ENCODE measurements around the gene METTL14. TPM values are rescaled to one million over a fixed set of nuclear protein-coding genes. Genes with fewer than 3 reads are reported as not detected.

The METTL14 gene
- total RNA-seq, 1 donor from 2014 or later = 63.8 TPM

- DNase-seq = no peak
Observed at GRCh38 chr4:118734491-118735205, 49.5 kb downstream of the METTL14 start.

- DNase-seq = no peak
Observed at GRCh38 chr4:118736900-118737299, 51.7 kb downstream of the METTL14 start.

GRCh38 chr4:118738090-118738489 lies 52.9 kb downstream of the METTL14 start:
- no peak for DNase-seq

- DNase-seq = peak; percentile 12
Observed at GRCh38 chr4:118739022-118739713, 54.0 kb downstream of the METTL14 start.

GRCh38 chr4:118740869-118741268 lies 55.7 kb downstream of the METTL14 start:
- DNase-seq = peak; percentile 47

GRCh38 chr4:118741301-118741855 lies 56.2 kb downstream of the METTL14 start:
- no peak for DNase-seq

GRCh38 chr4:118742050-118742449 lies 56.9 kb downstream of the METTL14 start:
- DNase-seq = no peak

GRCh38 chr4:118743867-118744266 lies 58.7 kb downstream of the METTL14 start:
- peak; percentile 58 for DNase-seq

GRCh38 chr4:118745357-118745756 lies 60.2 kb downstream of the METTL14 start:
- DNase-seq = peak; percentile 60

GRCh38 chr4:118746251-118746919 lies 61.2 kb downstream of the METTL14 start:
- DNase-seq = no peak

GRCh38 chr4:118749347-118749988 lies 64.3 kb downstream of the METTL14 start:
- no peak for DNase-seq

GRCh38 chr4:118751629-118752323 lies 66.6 kb downstream of the METTL14 start:
- DNase-seq = no peak

GRCh38 chr4:118752551-118752950 lies 67.4 kb downstream of the METTL14 start:
- peak; percentile 62 for DNase-seq

- no peak for DNase-seq
Observed at GRCh38 chr4:118753096-118753495, 67.9 kb downstream of the METTL14 start.

- DNase-seq = no peak
Observed at GRCh38 chr4:118753685-118754084, 68.5 kb downstream of the METTL14 start.

GRCh38 chr4:118754890-118755289 lies 69.7 kb downstream of the METTL14 start:
- DNase-seq = no peak

GRCh38 chr4:118755438-118756226 lies 70.4 kb downstream of the METTL14 start:
- DNase-seq = no peak

GRCh38 chr4:118756429-118756828 lies 71.2 kb downstream of the METTL14 start:
- no peak for DNase-seq

GRCh38 chr4:118756958-118757357 lies 71.8 kb downstream of the METTL14 start:
- DNase-seq = no peak

- no peak for DNase-seq
Observed at GRCh38 chr4:118757761-118758251, 72.6 kb downstream of the METTL14 start.

- no peak for DNase-seq
Observed at GRCh38 chr4:118758293-118758692, 73.1 kb downstream of the METTL14 start.
